DND-41 (cell line): ENCODE data around the gene CARD16.

ENCODE experiments used
- EZH2 ChIP-seq: IDR thresholded peaks from 3 replicates; pipeline ENCODE4 v1.6.1; 2012; ENCODE audit warnings: borderline replicate concordance, low read depth, mild to moderate bottlenecking, moderate library complexity, low read length, inconsistent platforms; ENCODE audit not compliant: severe bottlenecking
- TF ChIP-seq, protein P1 (sequence below): IDR thresholded peaks from 2 replicates; pipeline ENCODE4 v1.5.1; 2012; ENCODE audit warnings: borderline replicate concordance, low read length, moderate library complexity, mild to moderate bottlenecking; ENCODE audit not compliant: poor library complexity, severe bottlenecking; ENCODE audit errors: extremely low read depth

DNA sequence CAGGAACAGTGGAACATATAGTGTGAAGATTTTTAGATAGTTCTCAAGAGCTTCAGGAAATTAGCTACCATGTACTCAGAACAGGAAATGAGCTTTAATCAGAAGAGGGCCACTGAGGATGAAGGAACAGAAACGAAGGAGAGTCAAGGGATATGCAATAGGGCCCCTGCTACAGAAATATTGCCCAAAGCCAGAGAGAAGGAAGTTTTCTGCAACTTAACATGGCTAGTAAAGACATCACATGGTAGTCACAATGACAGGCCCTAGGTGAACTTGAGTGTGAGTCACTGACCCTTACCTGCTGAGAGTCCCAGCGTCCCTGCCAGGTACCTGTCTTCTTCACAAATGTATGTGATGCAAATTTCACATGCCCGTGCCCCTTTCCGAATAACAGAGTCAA, 25.2 kb upstream of the CARD16 start:
- TF ChIP-seq, protein P1, sequence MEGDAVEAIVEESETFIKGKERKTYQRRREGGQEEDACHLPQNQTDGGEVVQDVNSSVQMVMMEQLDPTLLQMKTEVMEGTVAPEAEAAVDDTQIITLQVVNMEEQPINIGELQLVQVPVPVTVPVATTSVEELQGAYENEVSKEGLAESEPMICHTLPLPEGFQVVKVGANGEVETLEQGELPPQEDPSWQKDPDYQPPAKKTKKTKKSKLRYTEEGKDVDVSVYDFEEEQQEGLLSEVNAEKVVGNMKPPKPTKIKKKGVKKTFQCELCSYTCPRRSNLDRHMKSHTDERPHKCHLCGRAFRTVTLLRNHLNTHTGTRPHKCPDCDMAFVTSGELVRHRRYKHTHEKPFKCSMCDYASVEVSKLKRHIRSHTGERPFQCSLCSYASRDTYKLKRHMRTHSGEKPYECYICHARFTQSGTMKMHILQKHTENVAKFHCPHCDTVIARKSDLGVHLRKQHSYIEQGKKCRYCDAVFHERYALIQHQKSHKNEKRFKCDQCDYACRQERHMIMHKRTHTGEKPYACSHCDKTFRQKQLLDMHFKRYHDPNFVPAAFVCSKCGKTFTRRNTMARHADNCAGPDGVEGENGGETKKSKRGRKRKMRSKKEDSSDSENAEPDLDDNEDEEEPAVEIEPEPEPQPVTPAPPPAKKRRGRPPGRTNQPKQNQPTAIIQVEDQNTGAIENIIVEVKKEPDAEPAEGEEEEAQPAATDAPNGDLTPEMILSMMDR = no peak
- no peak for TF ChIP-seq EZH2
